Stimulated activated CD4-positive, alpha-beta T cell treated with anti-CD3 and anti-CD28 coated beads, Interleukin-15, amount 100 ng/mL, for 48 hours (primary cell): ENCODE measurements around the gene LY6G6F.
A peak's percentile ranks its signal among the peaks of the same experiment; 100 is the strongest.

ENCODE experiments used
- DNase-seq, 2 donors: peaks; one replicate each; pipeline ENCODE4 v3.0.0-alpha.2; 2020; ENCODE audit warnings: low read depth in 2 of 2

Gene LY6G6F

DNA sequence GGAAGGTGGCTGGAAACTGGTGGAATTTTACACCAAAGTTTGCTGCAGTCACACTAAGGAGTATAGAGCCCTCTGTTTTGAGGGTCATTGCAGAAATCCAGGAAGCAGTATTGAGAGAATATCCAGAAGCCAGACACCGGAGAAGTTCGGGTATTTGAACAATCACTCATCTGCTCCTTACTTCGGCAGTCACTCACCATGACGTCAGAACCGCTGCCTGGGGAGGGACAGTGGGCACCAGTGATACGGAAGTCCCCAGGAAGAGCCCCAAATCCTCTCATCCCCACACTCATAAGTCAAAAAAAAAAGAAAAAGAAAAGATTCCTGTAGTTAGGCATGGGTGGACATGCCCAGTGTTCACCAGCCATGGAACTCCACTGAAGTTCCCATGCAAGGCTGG, 29.8 kb upstream of the LY6G6F start:
- no peak for DNase-seq

- no peak for DNase-seq
These were observed 28.7 kb upstream of the LY6G6F start for GRCh38 chr6:31677955-31678354.

GRCh38 chr6:31680226-31681134, 26.2 kb upstream of the LY6G6F start, which contains the start of gene LY6G5C:
Gene LY6G5C, minus strand, starts transcription at chr6:31681067. Its CDS starts 694 bp downstream, at chr6:31680373.
- DNase-seq: peak in 1 of 2 donors; percentile 49

GRCh38 chr6:31681135-31681671, 25.5 kb upstream of the LY6G6F start:
- peak in 1 of 2 donors; percentile 39 for DNase-seq

DNA sequence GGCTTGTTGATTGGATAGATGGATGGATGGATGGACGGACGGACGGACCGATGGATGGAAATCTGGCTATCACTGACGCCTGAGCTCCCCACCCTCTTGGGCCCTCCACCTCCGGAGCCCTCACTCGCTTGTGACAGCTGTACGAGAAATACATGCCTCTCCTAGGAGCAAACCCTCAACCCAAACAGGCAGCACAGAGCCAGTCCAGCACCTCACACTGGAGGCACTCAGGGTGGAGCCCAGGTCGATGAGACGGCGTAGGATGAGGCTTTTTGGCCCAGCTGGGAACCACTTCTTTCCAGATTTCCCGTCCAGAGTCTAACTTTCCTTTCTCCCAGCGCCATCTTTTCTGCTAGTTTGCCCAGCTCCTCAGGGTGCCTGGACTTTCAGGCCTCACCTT, 23.1 kb upstream of the LY6G6F start:
- no peak for DNase-seq

DNA sequence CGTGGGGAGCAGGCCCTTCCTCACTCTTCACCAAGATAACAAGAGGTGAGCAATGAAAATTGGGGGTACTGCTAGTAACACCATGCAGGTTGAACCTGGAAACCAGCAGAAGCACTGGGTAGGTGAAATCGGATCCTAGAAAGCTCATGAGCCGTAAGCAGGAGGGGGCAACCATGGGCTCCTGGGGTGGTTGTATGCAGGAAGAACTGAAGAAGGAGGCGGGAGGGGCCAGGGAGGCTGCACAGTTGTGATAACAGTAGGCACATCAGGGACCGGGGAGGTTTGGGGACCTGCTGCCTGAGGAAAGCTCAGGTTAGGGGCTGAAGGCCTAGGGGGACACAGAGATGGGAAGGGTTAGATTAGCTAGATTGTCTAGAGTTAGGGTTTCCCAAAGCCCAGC, 20.2 kb upstream of the LY6G6F start:
- no peak for DNase-seq

DNA sequence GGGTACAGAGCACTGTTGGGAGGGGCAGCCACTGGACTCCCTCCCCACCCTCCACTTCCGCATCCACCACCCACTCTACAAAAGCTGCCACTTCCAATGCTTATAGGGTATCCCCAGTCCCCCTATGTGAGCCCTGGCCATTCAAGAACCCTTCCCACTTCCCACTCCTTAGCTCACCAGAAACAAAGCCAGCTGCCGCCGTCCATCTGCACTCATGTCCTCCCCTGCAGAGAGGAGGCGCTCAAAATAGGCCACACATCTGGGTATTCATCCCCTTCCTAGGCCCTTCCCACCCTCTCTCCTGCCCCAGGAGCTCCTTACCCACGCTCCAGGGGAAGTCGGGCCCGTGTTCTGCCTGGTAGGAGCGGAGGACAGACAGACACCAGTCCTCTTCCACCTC, 19.3 kb upstream of the LY6G6F start:
- no peak for DNase-seq

GRCh38 chr6:31687860-31688693, 18.6 kb upstream of the LY6G6F start:
- no peak for DNase-seq

- no peak for DNase-seq
These were observed 17.2 kb upstream of the LY6G6F start for GRCh38 chr6:31689249-31690110.

DNA sequence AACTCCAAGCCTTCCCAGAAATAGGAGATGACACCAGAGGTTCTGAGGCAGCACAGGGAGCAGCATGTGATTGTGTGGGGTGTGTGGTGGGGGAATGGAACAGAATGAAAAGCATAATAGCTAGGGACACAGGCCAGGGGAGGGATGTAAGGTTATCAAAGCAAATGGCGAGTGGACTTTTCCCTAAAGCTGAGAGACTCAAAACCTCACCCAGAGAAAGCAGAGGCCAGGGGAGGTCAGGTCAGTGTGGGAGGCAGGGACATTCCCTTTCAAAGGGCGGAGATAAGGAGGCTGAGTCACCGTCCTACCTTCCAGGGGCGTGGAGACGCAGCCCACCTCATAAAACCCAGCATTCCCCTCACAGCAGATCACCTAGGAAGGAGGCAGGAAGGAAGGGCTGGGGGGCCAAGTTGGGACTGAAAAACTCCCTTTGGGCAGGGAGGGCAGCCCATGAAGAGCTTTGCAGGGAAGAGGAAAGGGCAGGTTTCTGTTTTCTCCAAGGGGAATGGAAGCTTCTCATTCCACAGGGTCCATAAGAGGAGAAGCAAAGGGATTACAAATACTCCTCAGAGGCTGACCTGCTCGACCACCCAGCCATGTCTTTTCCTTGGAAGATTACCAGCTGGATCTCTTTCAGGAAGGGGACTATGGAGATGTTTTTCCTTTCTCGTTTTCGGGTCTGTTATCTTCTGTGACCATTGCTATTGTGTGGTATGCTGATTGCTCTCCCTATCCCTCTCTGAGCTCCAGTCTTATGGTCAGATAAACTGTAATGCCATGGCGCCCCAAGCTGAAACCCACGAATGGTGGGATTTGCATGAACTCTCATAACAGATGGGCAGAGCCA, 16.2 kb upstream of the LY6G6F start:
- no peak for DNase-seq

GRCh38 chr6:31691078-31691463, 15.6 kb upstream of the LY6G6F start:
- DNase-seq: no peak

DNA sequence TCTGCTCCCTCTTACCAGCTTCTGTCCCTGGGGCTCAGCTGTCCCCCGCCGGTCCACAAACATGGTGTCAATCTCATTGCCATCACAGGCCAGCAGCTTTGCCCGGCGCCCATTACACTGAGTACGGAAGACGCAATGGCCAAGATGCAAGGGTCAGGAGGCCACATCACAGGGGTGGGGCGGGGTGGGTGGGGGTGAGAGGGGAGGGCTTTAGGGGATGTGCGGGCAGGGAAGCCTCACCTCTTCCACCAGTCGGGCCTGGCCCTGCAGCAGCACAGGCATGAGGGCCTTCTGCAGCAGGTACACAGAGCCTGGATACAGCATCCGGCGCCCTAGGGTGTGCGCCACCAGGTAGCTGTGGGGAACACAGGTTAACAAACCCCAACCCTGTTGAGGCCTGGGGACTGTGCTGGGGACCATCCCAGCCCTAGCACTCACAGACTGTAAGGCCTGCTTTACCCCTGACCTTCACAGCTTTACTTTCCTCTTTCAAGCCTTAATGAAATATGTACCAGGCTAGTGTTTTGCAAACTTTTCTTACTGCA, 15.0 kb upstream of the LY6G6F start:
- no peak for DNase-seq

- no peak for DNase-seq
These were observed 14.3 kb upstream of the LY6G6F start for GRCh38 chr6:31692353-31692752.

DNA sequence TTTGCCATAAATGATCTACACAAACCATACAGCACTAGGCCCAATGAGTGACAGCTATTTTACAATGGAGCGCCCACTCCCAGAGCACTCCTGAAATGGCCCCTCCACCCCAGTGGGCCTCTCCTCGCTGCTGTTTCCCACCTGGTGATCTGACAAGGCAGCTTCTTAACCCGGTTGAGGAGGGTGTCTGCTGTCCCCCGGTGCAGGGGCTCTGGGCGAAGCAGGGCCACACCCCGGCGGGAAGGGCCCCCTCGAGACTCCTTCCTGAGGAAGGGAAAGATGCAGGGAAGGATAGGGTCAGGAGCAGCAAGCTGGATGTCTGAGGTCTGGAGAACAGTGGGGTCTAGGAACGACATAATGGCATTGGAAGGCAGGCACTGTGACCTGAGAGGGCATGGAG, 13.8 kb upstream of the LY6G6F start:
- DNase-seq: no peak

DNA sequence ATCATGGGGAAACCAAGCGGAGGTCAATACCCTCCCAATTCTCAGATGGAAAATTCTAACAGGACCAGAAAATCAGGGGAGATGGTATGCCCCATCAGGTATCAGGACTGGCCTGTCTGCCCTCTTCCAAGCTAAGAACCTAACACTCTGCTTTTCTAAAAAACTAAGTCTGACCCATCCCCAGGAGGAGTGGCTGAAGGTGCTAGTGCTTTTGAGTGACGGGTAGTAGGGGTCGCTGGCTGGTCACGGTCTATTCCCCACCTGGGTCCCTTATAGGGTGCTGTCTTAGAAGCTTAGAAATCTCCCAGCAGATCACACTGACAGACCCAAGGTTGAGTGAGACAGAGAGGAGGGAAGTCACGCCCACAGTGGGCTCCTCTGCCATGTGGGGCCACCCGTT, 13.1 kb upstream of the LY6G6F start:
- no peak for DNase-seq

DNA sequence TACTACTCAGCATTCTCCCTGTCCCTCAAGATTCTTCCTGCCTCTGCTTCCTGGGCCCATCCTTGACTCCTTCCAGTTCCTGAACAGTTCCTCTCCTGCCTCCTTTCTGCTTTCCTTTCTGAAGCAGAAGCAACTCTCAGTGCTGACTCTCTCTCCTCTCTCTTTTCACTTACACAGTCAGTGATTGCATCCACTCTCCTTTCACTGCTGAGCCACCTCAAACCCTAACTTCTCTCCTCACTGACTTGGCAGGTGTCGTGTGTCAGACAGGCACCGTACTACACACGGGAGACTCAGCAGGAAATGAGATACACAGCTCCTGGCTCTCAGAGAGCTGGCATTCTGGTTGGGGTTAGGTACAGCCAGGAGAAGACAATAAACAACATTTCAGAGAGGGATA, 9.1 kb upstream of the LY6G6F start:
- DNase-seq: no peak

DNA sequence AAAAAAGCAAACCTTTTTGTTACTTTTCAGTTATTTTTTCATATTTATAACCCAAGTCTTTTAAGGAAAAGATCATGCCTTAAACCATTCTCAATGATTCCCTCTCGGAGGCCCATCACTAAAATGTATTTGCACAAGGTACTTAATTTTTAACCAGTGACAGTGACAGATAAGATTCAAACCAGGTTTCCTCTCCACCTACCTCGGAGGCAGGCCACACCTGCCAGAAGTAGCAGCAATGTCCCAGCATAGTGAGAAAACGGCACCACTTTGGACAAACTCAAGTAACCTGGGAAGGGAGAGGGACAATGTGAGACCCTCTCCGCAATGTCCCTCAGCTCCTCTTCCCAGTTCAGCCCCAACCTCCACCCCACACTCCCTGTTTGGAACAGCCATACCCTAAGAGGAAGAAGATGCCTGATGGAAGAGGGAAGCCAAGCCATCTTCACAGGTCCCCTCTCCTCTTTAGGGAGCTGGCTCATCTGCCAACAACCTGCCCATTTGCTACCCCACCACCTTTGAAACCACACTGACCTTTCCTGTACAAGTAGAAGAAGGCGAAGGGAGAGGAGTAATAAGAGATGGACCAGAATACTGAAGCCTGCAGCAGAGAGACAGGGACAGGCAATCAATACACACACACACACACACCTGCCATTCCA, 5.8 kb upstream of the LY6G6F start:
- no peak for DNase-seq

DNA sequence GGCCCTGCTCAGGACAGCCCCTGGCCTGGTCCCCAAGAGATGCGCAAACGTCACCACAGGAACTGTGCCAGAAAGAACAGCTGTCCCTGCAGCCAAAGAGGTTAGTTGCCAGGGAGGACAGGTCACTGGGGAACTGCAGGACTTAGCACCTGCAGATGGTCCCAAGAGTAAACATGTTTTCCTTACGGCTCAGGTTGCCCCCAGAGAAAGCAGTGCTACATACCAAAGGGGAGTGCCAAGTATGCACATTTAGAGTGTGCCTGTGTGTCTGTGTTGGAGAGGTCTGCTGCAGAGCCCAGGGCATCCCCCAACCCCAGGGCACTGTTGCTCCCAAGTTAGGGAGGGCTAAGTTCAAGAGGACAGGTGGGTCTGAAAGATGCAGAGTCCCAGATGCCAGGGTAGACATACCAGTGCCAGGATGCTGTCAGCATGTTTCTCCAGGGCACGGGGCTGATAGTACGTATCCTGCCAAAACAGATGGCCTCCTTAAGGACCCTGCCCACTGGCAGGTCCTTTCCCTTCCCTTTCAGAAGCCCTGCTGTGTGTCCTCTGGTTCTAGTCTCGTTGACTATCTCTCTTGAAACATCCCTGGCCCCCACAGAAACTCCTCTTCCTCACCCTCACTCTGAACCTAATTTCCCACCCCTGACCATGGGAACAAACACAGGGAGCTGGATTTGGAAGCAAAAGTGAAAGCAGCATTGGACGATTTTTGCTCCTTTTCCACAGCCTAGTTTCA, 4.8 kb upstream of the LY6G6F start:
- DNase-seq: no peak

DNA sequence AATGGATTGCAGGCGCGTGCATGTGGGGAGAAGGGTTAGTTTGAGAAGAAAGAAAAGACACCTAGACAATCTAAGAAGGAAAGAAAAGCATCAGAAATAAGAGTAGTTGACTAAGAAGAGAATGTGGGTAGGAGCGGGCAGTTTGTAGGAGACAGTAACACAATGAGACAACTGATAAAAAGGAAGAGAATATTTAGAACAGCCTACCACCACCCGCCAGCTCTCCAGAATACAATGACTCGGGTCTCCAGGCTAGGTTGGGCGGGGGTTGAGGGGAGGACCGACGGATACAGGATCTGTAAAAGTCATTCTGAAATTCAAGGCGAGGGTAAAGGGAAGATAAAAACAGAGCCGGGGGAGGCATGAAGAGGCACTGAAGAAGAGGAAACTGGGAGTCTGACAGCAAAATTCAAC, 4.3 kb upstream of the LY6G6F start:
- peak in 1 of 2 donors; percentile 27 for DNase-seq
